HCT116 (cell line): ENCODE data around the gene PATL2.

ENCODE experiments used
- CTCF ChIP-seq, 3 experiments: fragments of 200-600 bp in 1 of 3; sonication (generic) in 1 of 3; IDR thresholded peaks in 2 of 3; conservative IDR thresholded peaks in 1 of 3; 2 replicates each; pipeline ENCODE4 v1.5.1; 2012 to 2017; ENCODE audit warnings: low read depth in 2 of 3, low read length in 2 of 3, antibody characterized with exemption in 1 of 3, borderline replicate concordance in 1 of 3, control low read depth in 1 of 3, mild to moderate bottlenecking in 1 of 3, mixed read lengths in 1 of 3, mixed run types in 1 of 3, moderate library complexity in 1 of 3; ENCODE audit not compliant: insufficient read depth in 1 of 3
- EGR1 ChIP-seq: IDR thresholded peaks from 2 replicates; pipeline ENCODE4 v1.6.1; 2012; ENCODE audit warnings: low read depth
- ELF1 ChIP-seq: IDR thresholded peaks from 2 replicates; pipeline ENCODE4 v1.6.1; 2012; ENCODE audit warnings: low read depth, borderline replicate concordance
- EZH2 ChIP-seq: fragments of 200-600 bp; sonication (generic); IDR thresholded peaks from 2 replicates; pipeline ENCODE4 v1.6.1; 2017; ENCODE audit warnings: antibody characterized with exemption, mixed run types
- JUND ChIP-seq: IDR thresholded peaks from 2 replicates; pipeline ENCODE4 v1.6.1; 2012
- POLR2A ChIP-seq: IDR thresholded peaks from 2 replicates; pipeline ENCODE4 v1.7.0; 2011; ENCODE audit warnings: borderline replicate concordance; ENCODE audit not compliant: insufficient read depth, insufficient read length; ENCODE audit errors: extremely low read depth
- POLR2AphosphoS5 ChIP-seq: IDR thresholded peaks from 2 replicates; pipeline ENCODE4 v1.6.1; 2011; ENCODE audit warnings: mild to moderate bottlenecking, low read depth, low read length, moderate library complexity
- RAD21 ChIP-seq: IDR thresholded peaks from 2 replicates; pipeline ENCODE4 v1.6.1; 2012; ENCODE audit warnings: low read depth, mild to moderate bottlenecking
- REST ChIP-seq: IDR thresholded peaks from 2 replicates; pipeline ENCODE4 v1.6.1; 2012; ENCODE audit warnings: low read depth
- SP1 ChIP-seq: IDR thresholded peaks from 2 replicates; pipeline ENCODE4 v1.6.1; 2012; ENCODE audit warnings: low read depth
- ZBTB33 ChIP-seq: IDR thresholded peaks from 2 replicates; pipeline ENCODE4 v1.6.1; 2011; ENCODE audit warnings: mild to moderate bottlenecking, low read length, moderate library complexity; ENCODE audit not compliant: insufficient replicate concordance; ENCODE audit errors: extremely low read depth

- no peak for TF ChIP-seq EGR1
- TF ChIP-seq CTCF (IDR thresholded peaks at IDR 0.05 in 2 of 3, conservative IDR thresholded peaks at IDR 0.05 in 1 of 3; ENCODE audit: borderline replicate concordance in 1 of 3, insufficient read depth in 1 of 3, low read depth in 2 of 3, low read length in 2 of 3) = no peak
- no peak for TF ChIP-seq JUND
- no peak for TF ChIP-seq POLR2AphosphoS5
- TF ChIP-seq POLR2A = no peak
- TF ChIP-seq EZH2 = no peak
- no peak for TF ChIP-seq RAD21
- TF ChIP-seq SP1 = no peak
- no peak for TF ChIP-seq ZBTB33
- TF ChIP-seq ELF1 = no peak
- TF ChIP-seq REST = no peak
Measured at GRCh38 chr15:44661576-44661975, 49.5 kb downstream of the PATL2 start.
